Body of pancreas (tissue), 4 donors: Measurements from ENCODE around the gene EGLN3. TPM values are rescaled to one million over a fixed set of nuclear protein-coding genes. Genes with fewer than 3 reads are reported as not detected.

Source experiments
- ATAC-seq: fragments of 150-250 bp; one replicate; pipeline ENCODE4 v1.9.1; 2016
- DNase-seq, 4 donors: peaks; one replicate each; pipeline ENCODE4 v3.0.0-alpha.2; 2019
- H3K27ac ChIP-seq, 4 donors: fragments of 200-600 bp; sonication (generic); 1 replicate in 3 of 4; 2 replicates in 1 of 4; pipeline versions ENCODE4 v1.5.1 to v1.6.1; 2016 to 2019; ENCODE audit warnings: mild to moderate bottlenecking in 1 of 4, mixed read lengths in 1 of 4, moderate library complexity in 1 of 4
- H3K27me3 ChIP-seq, 2 donors: fragments of 200-600 bp; sonication (generic); one replicate each; pipeline ENCODE4 v1.6.0; 2016; ENCODE audit warnings: mild to moderate bottlenecking in 1 of 2
- H3K36me3 ChIP-seq, 2 donors: fragments of 200-600 bp; sonication (generic); replicated peaks in 1 of 2; 2 replicates each; pipeline ENCODE4 v1.5.1; 2016; ENCODE audit warnings: low read depth in 2 of 2; ENCODE audit not compliant: insufficient read depth in 1 of 2
- H3K4me1 ChIP-seq: fragments of 200-600 bp; sonication (generic); one replicate; pipeline ENCODE4 v1.6.0; 2016
- H3K4me3 ChIP-seq, 2 donors: fragments of 200-600 bp; sonication (generic); 1 replicate in 1 of 2; 2 replicates in 1 of 2; pipeline ENCODE4 v1.5.1; 2016 to 2019
- H3K9me3 ChIP-seq, 3 donors: fragments of 200-600 bp; sonication (generic); 1 replicate in 2 of 3; 2 replicates in 1 of 3; pipeline ENCODE4 v1.5.1; 2016
- CTCF ChIP-seq, 7 experiments: fragments of 450-650 bp in 4 of 7; fragments of 200-600 bp in 3 of 7; sonication (generic) in 3 of 7; IDR thresholded peaks; one replicate each; pipeline ENCODE4 v1.5.1; 2016 to 2019; ENCODE audit warnings: antibody characterized with exemption in 7 of 7
- POLR2A ChIP-seq, 3 donors: fragments of 450-650 bp; IDR thresholded peaks; one replicate each; pipeline ENCODE4 v1.6.1; 2016; ENCODE audit warnings: antibody characterized with exemption in 3 of 3, mild to moderate bottlenecking in 2 of 3
- WGBS, 2 donors: methylation state at CpG; one replicate each; pipeline ENCODE4 v1.1.5; 2017; 5-methylcytosine and 5-hydroxymethylcytosine counted together
- intact Hi-C: fragments of 100-400 bp; cut with DNase I; formaldehyde crosslinking; loops from one replicate; pipeline ENCODE4 v1.15.1; 2023
- total RNA-seq, 2 donors: library from RNA; depleted of rRNA; stranded (reverse); fragments of >200 nt; gene quantifications; one replicate each; pipeline ENCODE4 v1.1.0, GENCODE V29; 2016

Gene EGLN3
- total RNA-seq, 2 donors from 2014 or later, result 2.0 to 7.0 TPM

GRCh38 chr14:33910435-33910834 lies 40.4 kb downstream of the EGLN3 start:
- no peaks in the 10 kb centered on the region for H3K36me3 ChIP-seq
- no peak for TF ChIP-seq POLR2A (IDR thresholded peaks at IDR 0.05)
- TF ChIP-seq CTCF (IDR thresholded peaks at IDR 0.05), result no peak
- intact Hi-C loops, result no loop called here
- no peak for ATAC-seq
- 91 to 92% methylated on average over 8 of the region's 8 CpGs for WGBS, 2 donors
- H3K27me3 ChIP-seq, result no peaks in the 10 kb centered on the region
- no peaks in the 10 kb centered on the region for H3K4me1 ChIP-seq
- no peak overlapping the region for H3K4me3 ChIP-seq
- DNase-seq, result no peak
- H3K27ac ChIP-seq, result no peak overlapping the region
- H3K9me3 ChIP-seq, result no peaks in the 10 kb centered on the region

GRCh38 chr14:33909380-33910084 lies 41.3 kb downstream of the EGLN3 start:
- intact Hi-C loops, result no loop called here
- no peak for TF ChIP-seq CTCF (IDR thresholded peaks at IDR 0.05)
- TF ChIP-seq POLR2A (IDR thresholded peaks at IDR 0.05), result no peak
- Histone ChIP-seq H3K27ac (no peak overlapping the region), H3K4me1 (no peaks in the 10 kb centered on the region), H3K4me3 (no peak overlapping the region), H3K9me3 (no peaks in the 10 kb centered on the region), H3K36me3 (no peaks in the 10 kb centered on the region), H3K27me3 (no peaks in the 10 kb centered on the region)
- DNase-seq, result no peak
- ATAC-seq, result no peak
- WGBS, 2 donors, result 78 to 88% methylated on average over 6 of the region's 6 CpGs

- Histone ChIP-seq H3K27ac (no peak overlapping the region), H3K4me1 (no peaks in the 10 kb centered on the region), H3K36me3 (no peaks in the 10 kb centered on the region), H3K27me3 (no peaks in the 10 kb centered on the region), H3K9me3 (no peaks in the 10 kb centered on the region), H3K4me3 (no peak overlapping the region)
- no peak for DNase-seq
- no peak for ATAC-seq
- intact Hi-C loops, result no loop called here
- no peak for TF ChIP-seq CTCF (IDR thresholded peaks at IDR 0.05)
- no peak for TF ChIP-seq POLR2A (IDR thresholded peaks at IDR 0.05)
- WGBS, 2 donors, result 80 to 84% methylated on average over 13 of the region's 13 CpGs
Observed at GRCh38 chr14:33908540-33909223, 42.2 kb downstream of the EGLN3 start.

GRCh38 chr14:33906968-33907367 lies 43.9 kb downstream of the EGLN3 start:
- Histone ChIP-seq H3K27ac (no peak overlapping the region), H3K4me1 (no peaks in the 10 kb centered on the region), H3K9me3 (no peaks in the 10 kb centered on the region), H3K27me3 (no peaks in the 10 kb centered on the region), H3K4me3 (no peak overlapping the region), H3K36me3 (no peaks in the 10 kb centered on the region)
- ATAC-seq (no peak), DNase-seq (no peak)
- intact Hi-C loops, result no loop called here
- WGBS, 2 donors, result 44 to 49% methylated on average over 2 of the region's 2 CpGs
- TF ChIP-seq CTCF (IDR thresholded peaks at IDR 0.05) (no peak), POLR2A (IDR thresholded peaks at IDR 0.05) (no peak)
